PC-3 (cell line): Measurements from ENCODE around the gene MPIG6B. TPM values are rescaled to one million over a fixed set of nuclear protein-coding genes. Genes with fewer than 3 reads are reported as not detected.

Source experiments
- ATAC-seq: fragments of 200-7000 bp; cut with Tn5 transposase; 2 replicates; pipeline ENCODE4 v1.9.1; 2020; ENCODE audit warnings: mild to moderate bottlenecking, moderate library complexity
- BruUV-seq: library from RNA; stranded (reverse); fragments of 400-500 nt; replicated peaks from 2 replicates; lab custom pipeline; 2021; lab: Mats Ljungman, UMichigan
- CTCF ChIA-PET: fragments of 300-600 bp; sonication (Branson Sonifier 250); formaldehyde crosslinking; loops from one replicate; lab custom pipeline; 2022; ENCODE audit warnings: antibody characterized with exemption; lab: Charles Lee
- POLR2A ChIA-PET: fragments of 300-600 bp; sonication (Branson Sonifier 250); formaldehyde crosslinking; loops from one replicate; lab custom pipeline; 2022; ENCODE audit warnings: antibody characterized with exemption; ENCODE audit not compliant: unreplicated experiment; lab: Charles Lee
- DNase-seq: peaks from one replicate; pipeline ENCODE4 v3.0.0-alpha.2; 2015
- H2AFZ ChIP-seq: fragments of 300-600 bp; sonication (generic); 2 replicates; pipeline ENCODE4 v1.6.0; 2016; ENCODE audit warnings: antibody characterized with exemption, low read length
- H3F3A ChIP-seq: fragments of 300-600 bp; sonication (generic); one replicate; pipeline ENCODE4 v1.6.0; 2017; ENCODE audit warnings: antibody characterized with exemption, low read length, control low read depth, mild to moderate bottlenecking; ENCODE audit not compliant: unreplicated experiment
- H3K27ac ChIP-seq: fragments of 300-600 bp; sonication (generic); 2 replicates; pipeline ENCODE4 v1.5.1; 2016; ENCODE audit warnings: mild to moderate bottlenecking, low read length
- H3K27me3 ChIP-seq: fragments of 300-600 bp; sonication (generic); 2 replicates; pipeline ENCODE4 v1.6.1; 2016; ENCODE audit warnings: low read length, mixed read lengths
- H3K36me3 ChIP-seq: fragments of 300-600 bp; sonication (generic); 2 replicates; pipeline ENCODE4 v1.6.1; 2016; ENCODE audit warnings: low read depth, mixed run types, low read length, mixed read lengths
- H3K4me1 ChIP-seq: fragments of 300-600 bp; sonication (generic); 2 replicates; pipeline ENCODE4 v1.5.1; 2016; ENCODE audit warnings: low read length; ENCODE audit not compliant: insufficient read depth
- H3K4me2 ChIP-seq: fragments of 300-600 bp; sonication (generic); 2 replicates; pipeline ENCODE4 v1.6.0; 2016; ENCODE audit warnings: low read length
- H3K4me3 ChIP-seq: fragments of 300-600 bp; sonication (generic); 2 replicates; pipeline ENCODE4 v1.5.1; 2016; ENCODE audit warnings: mild to moderate bottlenecking, low read length, mixed read lengths
- H3K79me2 ChIP-seq: fragments of 300-600 bp; sonication (generic); 2 replicates; pipeline ENCODE4 v1.6.1; 2017; ENCODE audit warnings: low read length, mixed read lengths
- H3K9ac ChIP-seq: fragments of 300-600 bp; sonication (generic); 2 replicates; pipeline ENCODE4 v1.6.0; 2016; ENCODE audit warnings: mild to moderate bottlenecking, low read length
- H3K9me2 ChIP-seq: fragments of 300-600 bp; sonication (generic); replicated peaks from 2 replicates; pipeline ENCODE4 v1.6.1; 2016; ENCODE audit warnings: mixed run types, low read length, mixed read lengths
- H3K9me3 ChIP-seq: fragments of 300-600 bp; sonication (generic); 2 replicates; pipeline ENCODE4 v1.6.1; 2016; ENCODE audit warnings: low read length, mixed read lengths
- H4K20me1 ChIP-seq: fragments of 300-600 bp; sonication (generic); 2 replicates; pipeline ENCODE4 v1.6.1; 2016; ENCODE audit warnings: low read length, mixed read lengths
- CTCF ChIP-seq: fragments of 300-600 bp; sonication (generic); conservative IDR thresholded peaks from 2 replicates; pipeline ENCODE4 v1.5.1; 2017; ENCODE audit warnings: antibody characterized with exemption, low read depth, mild to moderate bottlenecking, low read length
- EZH2 ChIP-seq: fragments of 300-600 bp; sonication (generic); IDR thresholded peaks from one replicate; pipeline ENCODE4 v1.6.1; 2017; ENCODE audit warnings: antibody characterized with exemption, mild to moderate bottlenecking, low read length; ENCODE audit not compliant: unreplicated experiment
- EZH2phosphoT487 ChIP-seq: fragments of 300-600 bp; sonication (generic); IDR thresholded peaks from 2 replicates; pipeline ENCODE4 v1.6.1; 2018; ENCODE audit warnings: mild to moderate bottlenecking, antibody characterized with exemption, low read length, borderline replicate concordance
- intact Hi-C: fragments of 100-400 bp; cut with micrococcal nuclease; formaldehyde crosslinking; loops from 2 replicates; pipeline ENCODE4 v1.9.0; 2023
- total RNA-seq: library from RNA; depleted of rRNA; stranded (reverse); fragments of >200 nt; gene quantifications from 2 replicates; pipeline ENCODE4 v1.2.3, GENCODE V29; 2014

Gene MPIG6B
- total RNA-seq, 1 experiment from 2014 or later = not detected

GRCh38 chr6:31715022-31715958 lies 7.9 kb upstream of the MPIG6B start, which contains the start of gene LY6G6D:
Gene LY6G6D (plus strand): TSS chr6:31715348. CDS start chr6:31715356, 8 bp downstream.
- Histone ChIP-seq H3K27me3 (no peaks in the 10 kb centered on the region), H3K9me2 (no peaks in the 10 kb centered on the region), H3F3A (no peaks in the 10 kb centered on the region), H3K4me1 (peaks cover 26% of the 10 kb centered on the region), H3K4me2 (no peak within 1 kb of the TSS), H3K9ac (no peak within 1 kb of the TSS), H3K27ac (no peak within 1 kb of the TSS), H2AFZ (no peak within 1 kb of the TSS), H3K9me3 (no peaks in the 10 kb centered on the region), H4K20me1 (no peaks in the 10 kb centered on the region), H3K4me3 (no peak within 1 kb of the TSS), H3K79me2 (no peaks in the 10 kb centered on the region), H3K36me3 (no peaks in the 10 kb centered on the region)
- intact Hi-C loops = loop anchor here (10.0 kb wide), 1 partner anchor 50 kb away; the partner anchor contains the start of gene SAPCD1
- ATAC-seq (no peak), DNase-seq (no peak)
- no TSS peak for BruUV-seq
- ChIA-PET CTCF (no interaction called here), POLR2A (no interaction called here)
- TF ChIP-seq CTCF (no peak), EZH2 (no peak), EZH2phosphoT487 (no peak)

- TF ChIP-seq CTCF = peak; percentile 54
- no peak for TF ChIP-seq EZH2phosphoT487
- no peak for TF ChIP-seq EZH2
- POLR2A ChIA-PET = interaction anchor here (0.7 kb wide), 1 partner anchor 74 kb away, joined by 3 read pairs; no protein-coding TSS in a partner anchor
- Histone ChIP-seq H3K79me2 (no peaks in the 10 kb centered on the region), H3K9me2 (no peaks in the 10 kb centered on the region), H3F3A (no peaks in the 10 kb centered on the region), H3K4me1 (peaks cover 29% of the 10 kb centered on the region), H3K4me2 (peak overlapping the region; percentile 73), H3K27ac (peak overlapping the region; percentile 81), H3K27me3 (no peaks in the 10 kb centered on the region), H3K4me3 (peak overlapping the region; percentile 15; the same call in 1 of the 2 replicates), H4K20me1 (no peaks in the 10 kb centered on the region), H3K9me3 (no peaks in the 10 kb centered on the region), H3K36me3 (no peaks in the 10 kb centered on the region), H2AFZ (peak overlapping the region; percentile 13), H3K9ac (peak overlapping the region; percentile 28; the same call in 1 of the 2 replicates)
- intact Hi-C loops = loop anchor here (10.0 kb wide), 1 partner anchor 47 kb away; the partner anchor contains the start of gene SAPCD1
- CTCF ChIA-PET = no interaction called here
- peak; percentile 70 for DNase-seq
- no TSS peak for BruUV-seq
- ATAC-seq = peak; percentile 68
Measured at GRCh38 chr6:31717499-31718222, 5.5 kb upstream of the MPIG6B start.
